Duodenal mucosa (tissue), 2 donors: ENCODE measurements around the gene DNASE1L2.

ENCODE experiments used
- H3K27ac ChIP-seq: one replicate; pipeline ENCODE4 v1.7.0; 2013; ENCODE audit warnings: low read depth, low read length
- H3K27me3 ChIP-seq, 2 donors: one replicate each; pipeline ENCODE4 v1.7.0; 2013; ENCODE audit warnings: low read length in 2 of 2, control low read depth in 1 of 2; ENCODE audit not compliant: insufficient read depth in 2 of 2, control insufficient read depth in 1 of 2
- H3K36me3 ChIP-seq, 2 donors: one replicate each; pipeline ENCODE4 v1.7.0; 2013; ENCODE audit warnings: low read length in 2 of 2, control low read depth in 1 of 2; ENCODE audit not compliant: insufficient read depth in 2 of 2, control insufficient read depth in 1 of 2
- H3K4me1 ChIP-seq, 2 donors: one replicate each; pipeline ENCODE4 v1.7.0; 2013; ENCODE audit warnings: low read length in 2 of 2, control low read depth in 1 of 2; ENCODE audit not compliant: insufficient read depth in 2 of 2, control insufficient read depth in 1 of 2
- H3K4me3 ChIP-seq, 2 donors: one replicate each; pipeline ENCODE4 v1.7.0; 2013; ENCODE audit warnings: low read length in 2 of 2, low read depth in 1 of 2
- H3K9ac ChIP-seq, 2 donors: one replicate each; pipeline ENCODE4 v1.7.0; 2013; ENCODE audit warnings: low read length in 2 of 2, low read depth in 1 of 2
- H3K9me3 ChIP-seq, 2 donors: one replicate each; pipeline ENCODE4 v1.7.0; 2013; ENCODE audit warnings: low read length in 2 of 2, control low read depth in 1 of 2; ENCODE audit not compliant: control insufficient read depth in 1 of 2

The DNASE1L2 gene

GRCh38 chr16:2236337-2237101 is at the start of gene DNASE1L2:
Gene DNASE1L2, plus strand, starts transcription at chr16:2236444. Its CDS starts 373 bp downstream, at chr16:2236817.
- peaks cover 0 to 17% of the 10 kb centered on the region in 2 donors for H3K4me1 ChIP-seq
- peaks cover 16% of the 10 kb centered on the region in 2 donors for H3K27me3 ChIP-seq
- H3K27ac ChIP-seq: no peak within 1 kb of the TSS
- H3K9me3 ChIP-seq: no peaks in the 10 kb centered on the region
- peaks cover 11 to 40% of the 10 kb centered on the region in 2 donors for H3K36me3 ChIP-seq
- no peak within 1 kb of the TSS for H3K9ac ChIP-seq
- peak within 1 kb of the TSS in 1 of 2 donors; percentile 32 for H3K4me3 ChIP-seq

- peaks cover 3 to 11% of the 10 kb centered on the region in 2 donors for H3K4me1 ChIP-seq
- H3K4me3 ChIP-seq: no peak overlapping the region
- H3K27ac ChIP-seq: no peak overlapping the region
- peaks cover 0 to 13% of the 10 kb centered on the region in 2 donors for H3K27me3 ChIP-seq
- no peaks in the 10 kb centered on the region for H3K9me3 ChIP-seq
- no peak overlapping the region for H3K9ac ChIP-seq
- no peaks in the 10 kb centered on the region for H3K36me3 ChIP-seq
Observed at GRCh38 chr16:2186505-2186904, 49.7 kb upstream of the DNASE1L2 start.

- no peak overlapping the region for H3K9ac ChIP-seq
- H3K4me1 ChIP-seq: peaks cover 3 to 11% of the 10 kb centered on the region in 2 donors
- H3K36me3 ChIP-seq: no peaks in the 10 kb centered on the region
- no peak overlapping the region for H3K27ac ChIP-seq
- peaks cover 0 to 13% of the 10 kb centered on the region in 2 donors for H3K27me3 ChIP-seq
- no peak overlapping the region for H3K4me3 ChIP-seq
- no peaks in the 10 kb centered on the region for H3K9me3 ChIP-seq
Observed at GRCh38 chr16:2187212-2187611, 49.0 kb upstream of the DNASE1L2 start.

GRCh38 chr16:2188395-2188794 is 47.8 kb upstream of the DNASE1L2 start:
- Histone ChIP-seq H3K9ac (no peak overlapping the region), H3K4me3 (no peak overlapping the region), H3K27ac (no peak overlapping the region), H3K27me3 (peaks cover 0 to 13% of the 10 kb centered on the region in 2 donors), H3K4me1 (peaks cover 3 to 11% of the 10 kb centered on the region in 2 donors), H3K36me3 (no peaks in the 10 kb centered on the region), H3K9me3 (no peaks in the 10 kb centered on the region)

GRCh38 chr16:2189252-2189893 is 46.9 kb upstream of the DNASE1L2 start:
- H3K27me3 ChIP-seq: peaks cover 7 to 13% of the 10 kb centered on the region in 2 donors
- no peak overlapping the region for H3K27ac ChIP-seq
- H3K9me3 ChIP-seq: no peaks in the 10 kb centered on the region
- H3K4me3 ChIP-seq: no peak overlapping the region
- H3K36me3 ChIP-seq: no peaks in the 10 kb centered on the region
- H3K9ac ChIP-seq: no peak overlapping the region
- peaks cover 2 to 9% of the 10 kb centered on the region in 2 donors for H3K4me1 ChIP-seq

- peaks cover 0 to 8% of the 10 kb centered on the region in 2 donors for H3K4me1 ChIP-seq
- H3K36me3 ChIP-seq: no peaks in the 10 kb centered on the region
- H3K9ac ChIP-seq: no peak overlapping the region
- H3K27me3 ChIP-seq: peaks cover 13 to 14% of the 10 kb centered on the region in 2 donors
- H3K27ac ChIP-seq: no peak overlapping the region
- no peaks in the 10 kb centered on the region for H3K9me3 ChIP-seq
- H3K4me3 ChIP-seq: no peak overlapping the region
Observed at GRCh38 chr16:2190002-2190658, 46.1 kb upstream of the DNASE1L2 start.

- Histone ChIP-seq H3K4me1 (peaks cover 0 to 15% of the 10 kb centered on the region in 2 donors), H3K36me3 (no peaks in the 10 kb centered on the region), H3K9me3 (no peaks in the 10 kb centered on the region), H3K27ac (no peak overlapping the region), H3K9ac (no peak overlapping the region), H3K4me3 (no peak overlapping the region), H3K27me3 (peaks cover 17 to 21% of the 10 kb centered on the region in 2 donors)
Observed at GRCh38 chr16:2190659-2191445, 45.4 kb upstream of the DNASE1L2 start.

GRCh38 chr16:2191446-2191706 is 44.9 kb upstream of the DNASE1L2 start:
- no peak overlapping the region for H3K27ac ChIP-seq
- peaks cover 17 to 23% of the 10 kb centered on the region in 2 donors for H3K27me3 ChIP-seq
- no peak overlapping the region for H3K9ac ChIP-seq
- H3K4me1 ChIP-seq: peaks cover 0 to 15% of the 10 kb centered on the region in 2 donors
- H3K9me3 ChIP-seq: no peaks in the 10 kb centered on the region
- no peak overlapping the region for H3K4me3 ChIP-seq
- H3K36me3 ChIP-seq: no peaks in the 10 kb centered on the region

GRCh38 chr16:2194166-2194834 is 41.9 kb upstream of the DNASE1L2 start:
- Histone ChIP-seq H3K9me3 (no peaks in the 10 kb centered on the region), H3K9ac (no peak overlapping the region), H3K27ac (no peak overlapping the region), H3K4me1 (peaks cover 0 to 15% of the 10 kb centered on the region in 2 donors), H3K27me3 (peaks cover 35 to 41% of the 10 kb centered on the region in 2 donors), H3K36me3 (no peaks in the 10 kb centered on the region), H3K4me3 (no peak overlapping the region)
